Liver (tissue), 9 donors: ENCODE data around the gene FBXO7. TPM values are rescaled to one million over a fixed set of nuclear protein-coding genes. Genes with fewer than 3 reads are reported as not detected.

Experiments used
- DNase-seq: peaks from one replicate; pipeline ENCODE4 v3.0.0-alpha.2; 2017; ENCODE audit warnings: low spot score
- H3K27ac ChIP-seq, 2 donors: one replicate each; pipeline ENCODE4 v1.7.0; 2013; ENCODE audit warnings: inconsistent platforms in 2 of 2, low read length in 2 of 2, control low read depth in 1 of 2, low read depth in 1 of 2, mild to moderate bottlenecking in 1 of 2
- H3K27me3 ChIP-seq, 4 donors: one replicate each; pipeline versions ENCODE4 v1.6.1 to v1.7.0; 2013; ENCODE audit warnings: low read length in 3 of 4, inconsistent platforms in 1 of 4, mild to moderate bottlenecking in 1 of 4, moderate library complexity in 1 of 4; ENCODE audit not compliant: control insufficient read depth in 4 of 4, insufficient read depth in 4 of 4
- H3K36me3 ChIP-seq, 4 donors: one replicate each; pipeline versions ENCODE4 v1.6.1 to v1.7.0; 2013; ENCODE audit warnings: low read length in 3 of 4, mild to moderate bottlenecking in 3 of 4, low read depth in 1 of 4, moderate library complexity in 1 of 4; ENCODE audit not compliant: control insufficient read depth in 4 of 4, insufficient read depth in 3 of 4
- H3K4me1 ChIP-seq, 4 donors: one replicate each; pipeline versions ENCODE4 v1.6.1 to v1.7.0; 2013; ENCODE audit warnings: low read length in 3 of 4, mild to moderate bottlenecking in 3 of 4, moderate library complexity in 1 of 4; ENCODE audit not compliant: control insufficient read depth in 4 of 4, insufficient read depth in 4 of 4
- H3K4me3 ChIP-seq, 3 donors: one replicate each; pipeline versions ENCODE4 v1.6.1 to v1.7.0; 2013; ENCODE audit warnings: low read length in 3 of 3, control low read depth in 1 of 3, low read depth in 1 of 3, mild to moderate bottlenecking in 1 of 3
- H3K9ac ChIP-seq, 2 donors: one replicate each; pipeline ENCODE4 v1.7.0; 2013; ENCODE audit warnings: low read length in 2 of 2, mild to moderate bottlenecking in 2 of 2, moderate library complexity in 2 of 2, control low read depth in 1 of 2, low read depth in 1 of 2
- H3K9me3 ChIP-seq, 4 donors: one replicate each; pipeline versions ENCODE4 v1.6.1 to v1.7.0; 2013; ENCODE audit warnings: low read length in 3 of 4; ENCODE audit not compliant: control insufficient read depth in 4 of 4
- EGR1 ChIP-seq, 2 donors: IDR thresholded peaks; 2 replicates each; pipeline ENCODE4 v1.6.1; 2016 to 2018; ENCODE audit warnings: antibody characterized with exemption in 2 of 2, low read depth in 2 of 2
- FOXA1 ChIP-seq: IDR thresholded peaks from 2 replicates; pipeline ENCODE4 v1.6.1; 2016; ENCODE audit warnings: antibody characterized with exemption
- FOXA2 ChIP-seq: IDR thresholded peaks from 2 replicates; pipeline ENCODE4 v1.6.1; 2016; ENCODE audit warnings: antibody characterized with exemption
- GABPA ChIP-seq, 2 donors: IDR thresholded peaks in 1 of 2; conservative IDR thresholded peaks in 1 of 2; 2 replicates each; pipeline ENCODE4 v1.6.1; 2016; ENCODE audit warnings: antibody characterized with exemption in 2 of 2, mild to moderate bottlenecking in 1 of 2, moderate library complexity in 1 of 2
- HNF4A ChIP-seq, 2 donors: conservative IDR thresholded peaks; 2 replicates each; pipeline ENCODE4 v1.6.1; 2016; ENCODE audit warnings: antibody characterized with exemption in 2 of 2, mild to moderate bottlenecking in 2 of 2
- HNF4G ChIP-seq: IDR thresholded peaks from 2 replicates; pipeline ENCODE4 v1.6.1; 2016; ENCODE audit warnings: antibody characterized with exemption
- JUND ChIP-seq, 2 donors: IDR thresholded peaks; 2 replicates each; pipeline ENCODE4 v1.6.1; 2016; ENCODE audit warnings: antibody characterized with exemption in 2 of 2
- NR2F2 ChIP-seq: IDR thresholded peaks from 2 replicates; pipeline ENCODE4 v1.6.1; 2016; ENCODE audit warnings: antibody characterized with exemption
- RAD21 ChIP-seq, 2 donors: IDR thresholded peaks; 2 replicates each; pipeline ENCODE4 v1.6.1; 2016; ENCODE audit warnings: antibody characterized with exemption in 2 of 2, mild to moderate bottlenecking in 2 of 2
- RXRA ChIP-seq, 2 donors: IDR thresholded peaks; 2 replicates each; pipeline ENCODE4 v1.6.1; 2017 to 2018; ENCODE audit warnings: antibody characterized with exemption in 2 of 2, mild to moderate bottlenecking in 1 of 2
- SP1 ChIP-seq: IDR thresholded peaks from 2 replicates; pipeline ENCODE4 v1.6.1; 2018; ENCODE audit warnings: antibody characterized with exemption, mild to moderate bottlenecking
- TAF1 ChIP-seq: conservative IDR thresholded peaks from 2 replicates; pipeline ENCODE4 v1.6.1; 2016; ENCODE audit warnings: antibody characterized with exemption, mild to moderate bottlenecking
- YY1 ChIP-seq: IDR thresholded peaks from 2 replicates; pipeline ENCODE4 v1.6.1; 2016; ENCODE audit warnings: antibody characterized with exemption, mild to moderate bottlenecking
- ZBTB33 ChIP-seq: IDR thresholded peaks from 2 replicates; pipeline ENCODE4 v1.6.1; 2016; ENCODE audit warnings: antibody characterized with exemption
- WGBS: extraction: QIAGEN DNeasy Blood & Tissue Kit; methylation state at CpG from one replicate; pipeline ENCODE4 v1.1.7; 2013; 5-methylcytosine and 5-hydroxymethylcytosine counted together
- polyA plus RNA-seq, 2 donors: library from polyadenylated mRNA; stranded (reverse) in 1 of 2; unstranded in 1 of 2; fragments of 200-250 nt in 1 of 2; fragments of >200 nt in 1 of 2; fragmentation: Nextera tagmentation in 1 of 2; extraction: Ambion mirVana in 1 of 2; gene quantifications; one replicate each; pipeline versions ENCODE4 v1.2.1 to v1.2.3, GENCODE V29; 2013 to 2015
- total RNA-seq, 2 donors: library from RNA; depleted of rRNA; stranded (reverse); fragments of >200 nt; gene quantifications; one replicate each; pipeline ENCODE4 v1.2.3, GENCODE V29; 2014
- TF ChIP-seq, protein P1 (sequence below): IDR thresholded peaks from 2 replicates; pipeline ENCODE4 v1.6.1; 2016; ENCODE audit warnings: antibody characterized with exemption
- TF ChIP-seq, protein P2 (sequence below): IDR thresholded peaks from 2 replicates; pipeline ENCODE4 v1.6.1; 2016; ENCODE audit warnings: antibody characterized with exemption, mild to moderate bottlenecking
- TF ChIP-seq, protein P3 (sequence below): fragments of 150-350 bp; IDR thresholded peaks from 2 replicates; pipeline ENCODE4 v1.5.1; 2017; ENCODE audit warnings: improper control_type of control experiment, low read depth, low read length; ENCODE audit not compliant: missing input control
- TF ChIP-seq, protein P4 (sequence below): IDR thresholded peaks from 2 replicates; pipeline ENCODE4 v1.6.1; 2016; ENCODE audit warnings: antibody characterized with exemption
- donor health status: healthy.
- donor health status: healthy.
- donor health status: healthy.
- donor health status: healthy.
- donor health status: healthy.

FBXO7 gene
- total and polyA plus RNA-seq, 4 donors, result 37.9 to 179 (median 50.8) TPM

DNA sequence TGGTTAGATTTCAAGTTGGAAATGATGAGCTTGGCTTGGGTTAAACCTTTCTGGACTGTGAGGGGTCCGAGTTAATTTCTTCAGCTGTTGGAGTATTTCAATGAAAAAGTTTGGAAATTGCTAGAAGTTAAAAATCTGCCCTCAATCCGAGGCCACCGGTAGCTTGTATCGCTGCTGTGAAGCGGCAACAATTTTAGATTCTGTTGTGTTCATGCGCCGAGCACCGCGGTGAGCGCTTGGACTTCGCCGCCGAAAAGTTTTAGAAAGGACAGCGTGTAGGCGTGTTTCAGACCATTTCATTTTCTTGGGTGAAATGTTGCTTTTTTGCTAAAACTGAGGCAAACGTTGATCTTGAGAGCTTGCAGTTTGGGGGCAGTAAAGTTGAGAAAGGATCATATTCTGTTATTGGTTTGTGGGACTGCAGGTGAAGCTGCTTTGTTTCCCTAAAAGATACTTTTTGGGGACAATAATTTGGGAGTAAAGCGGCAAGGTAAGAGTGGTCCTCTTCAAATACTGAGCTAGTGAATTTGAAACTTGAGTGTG is 928 bp downstream of the FBXO7 start:
- TF ChIP-seq, protein P1, sequence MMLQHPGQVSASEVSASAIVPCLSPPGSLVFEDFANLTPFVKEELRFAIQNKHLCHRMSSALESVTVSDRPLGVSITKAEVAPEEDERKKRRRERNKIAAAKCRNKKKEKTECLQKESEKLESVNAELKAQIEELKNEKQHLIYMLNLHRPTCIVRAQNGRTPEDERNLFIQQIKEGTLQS, result no peak
- TF ChIP-seq RAD21 (IDR thresholded peaks at IDR 0.05), result no peak
- TF ChIP-seq GABPA (IDR thresholded peaks at IDR 0.05 in 1 of 2, conservative IDR thresholded peaks at IDR 0.05 in 1 of 2), result no peak
- no peak for TF ChIP-seq HNF4A (conservative IDR thresholded peaks at IDR 0.05)
- no peak for TF ChIP-seq SP1
- no peak for TF ChIP-seq ZBTB33
- TF ChIP-seq HNF4G, result no peak
- TF ChIP-seq EGR1 (IDR thresholded peaks at IDR 0.05; ENCODE audit: low read depth in 2 of 2), result no peak
- TF ChIP-seq FOXA1, result no peak
- TF ChIP-seq NR2F2, result no peak
- TF ChIP-seq, protein P2, sequence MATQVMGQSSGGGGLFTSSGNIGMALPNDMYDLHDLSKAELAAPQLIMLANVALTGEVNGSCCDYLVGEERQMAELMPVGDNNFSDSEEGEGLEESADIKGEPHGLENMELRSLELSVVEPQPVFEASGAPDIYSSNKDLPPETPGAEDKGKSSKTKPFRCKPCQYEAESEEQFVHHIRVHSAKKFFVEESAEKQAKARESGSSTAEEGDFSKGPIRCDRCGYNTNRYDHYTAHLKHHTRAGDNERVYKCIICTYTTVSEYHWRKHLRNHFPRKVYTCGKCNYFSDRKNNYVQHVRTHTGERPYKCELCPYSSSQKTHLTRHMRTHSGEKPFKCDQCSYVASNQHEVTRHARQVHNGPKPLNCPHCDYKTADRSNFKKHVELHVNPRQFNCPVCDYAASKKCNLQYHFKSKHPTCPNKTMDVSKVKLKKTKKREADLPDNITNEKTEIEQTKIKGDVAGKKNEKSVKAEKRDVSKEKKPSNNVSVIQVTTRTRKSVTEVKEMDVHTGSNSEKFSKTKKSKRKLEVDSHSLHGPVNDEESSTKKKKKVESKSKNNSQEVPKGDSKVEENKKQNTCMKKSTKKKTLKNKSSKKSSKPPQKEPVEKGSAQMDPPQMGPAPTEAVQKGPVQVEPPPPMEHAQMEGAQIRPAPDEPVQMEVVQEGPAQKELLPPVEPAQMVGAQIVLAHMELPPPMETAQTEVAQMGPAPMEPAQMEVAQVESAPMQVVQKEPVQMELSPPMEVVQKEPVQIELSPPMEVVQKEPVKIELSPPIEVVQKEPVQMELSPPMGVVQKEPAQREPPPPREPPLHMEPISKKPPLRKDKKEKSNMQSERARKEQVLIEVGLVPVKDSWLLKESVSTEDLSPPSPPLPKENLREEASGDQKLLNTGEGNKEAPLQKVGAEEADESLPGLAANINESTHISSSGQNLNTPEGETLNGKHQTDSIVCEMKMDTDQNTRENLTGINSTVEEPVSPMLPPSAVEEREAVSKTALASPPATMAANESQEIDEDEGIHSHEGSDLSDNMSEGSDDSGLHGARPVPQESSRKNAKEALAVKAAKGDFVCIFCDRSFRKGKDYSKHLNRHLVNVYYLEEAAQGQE, result no peak
- TF ChIP-seq, protein P3, sequence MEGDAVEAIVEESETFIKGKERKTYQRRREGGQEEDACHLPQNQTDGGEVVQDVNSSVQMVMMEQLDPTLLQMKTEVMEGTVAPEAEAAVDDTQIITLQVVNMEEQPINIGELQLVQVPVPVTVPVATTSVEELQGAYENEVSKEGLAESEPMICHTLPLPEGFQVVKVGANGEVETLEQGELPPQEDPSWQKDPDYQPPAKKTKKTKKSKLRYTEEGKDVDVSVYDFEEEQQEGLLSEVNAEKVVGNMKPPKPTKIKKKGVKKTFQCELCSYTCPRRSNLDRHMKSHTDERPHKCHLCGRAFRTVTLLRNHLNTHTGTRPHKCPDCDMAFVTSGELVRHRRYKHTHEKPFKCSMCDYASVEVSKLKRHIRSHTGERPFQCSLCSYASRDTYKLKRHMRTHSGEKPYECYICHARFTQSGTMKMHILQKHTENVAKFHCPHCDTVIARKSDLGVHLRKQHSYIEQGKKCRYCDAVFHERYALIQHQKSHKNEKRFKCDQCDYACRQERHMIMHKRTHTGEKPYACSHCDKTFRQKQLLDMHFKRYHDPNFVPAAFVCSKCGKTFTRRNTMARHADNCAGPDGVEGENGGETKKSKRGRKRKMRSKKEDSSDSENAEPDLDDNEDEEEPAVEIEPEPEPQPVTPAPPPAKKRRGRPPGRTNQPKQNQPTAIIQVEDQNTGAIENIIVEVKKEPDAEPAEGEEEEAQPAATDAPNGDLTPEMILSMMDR, result no peak
- no peak for TF ChIP-seq FOXA2
- peak; percentile 52 for TF ChIP-seq TAF1
- peak; percentile 51 for TF ChIP-seq YY1
- TF ChIP-seq RXRA (IDR thresholded peaks at IDR 0.05), result no peak
- peak; percentile 7 to 18 for TF ChIP-seq JUND (IDR thresholded peaks at IDR 0.05)
- TF ChIP-seq, protein P4, sequence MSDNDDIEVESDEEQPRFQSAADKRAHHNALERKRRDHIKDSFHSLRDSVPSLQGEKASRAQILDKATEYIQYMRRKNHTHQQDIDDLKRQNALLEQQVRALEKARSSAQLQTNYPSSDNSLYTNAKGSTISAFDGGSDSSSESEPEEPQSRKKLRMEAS, result no peak
- H3K4me1 ChIP-seq, result peaks cover 5 to 29% (median 23%) of the 10 kb centered on the region in 4 donors
- no peaks in the 10 kb centered on the region for H3K27me3 ChIP-seq
- H3K9me3 ChIP-seq, result no peaks in the 10 kb centered on the region
- H3K36me3 ChIP-seq, result peaks cover 0 to 7% (median 0%) of the 10 kb centered on the region in 4 donors
- peak overlapping the region; percentile 96 to 99 for H3K9ac ChIP-seq
- WGBS, result under 1% methylated on average over 17 of the region's 17 CpGs
- peak; percentile 64 for DNase-seq
- H3K4me3 ChIP-seq, result peak overlapping the region; percentile 33 to 90 (median 76)
- H3K27ac ChIP-seq, result peak overlapping the region; percentile 99 to 100
